ENCODE measurements around the gene UCN2.

DNA sequence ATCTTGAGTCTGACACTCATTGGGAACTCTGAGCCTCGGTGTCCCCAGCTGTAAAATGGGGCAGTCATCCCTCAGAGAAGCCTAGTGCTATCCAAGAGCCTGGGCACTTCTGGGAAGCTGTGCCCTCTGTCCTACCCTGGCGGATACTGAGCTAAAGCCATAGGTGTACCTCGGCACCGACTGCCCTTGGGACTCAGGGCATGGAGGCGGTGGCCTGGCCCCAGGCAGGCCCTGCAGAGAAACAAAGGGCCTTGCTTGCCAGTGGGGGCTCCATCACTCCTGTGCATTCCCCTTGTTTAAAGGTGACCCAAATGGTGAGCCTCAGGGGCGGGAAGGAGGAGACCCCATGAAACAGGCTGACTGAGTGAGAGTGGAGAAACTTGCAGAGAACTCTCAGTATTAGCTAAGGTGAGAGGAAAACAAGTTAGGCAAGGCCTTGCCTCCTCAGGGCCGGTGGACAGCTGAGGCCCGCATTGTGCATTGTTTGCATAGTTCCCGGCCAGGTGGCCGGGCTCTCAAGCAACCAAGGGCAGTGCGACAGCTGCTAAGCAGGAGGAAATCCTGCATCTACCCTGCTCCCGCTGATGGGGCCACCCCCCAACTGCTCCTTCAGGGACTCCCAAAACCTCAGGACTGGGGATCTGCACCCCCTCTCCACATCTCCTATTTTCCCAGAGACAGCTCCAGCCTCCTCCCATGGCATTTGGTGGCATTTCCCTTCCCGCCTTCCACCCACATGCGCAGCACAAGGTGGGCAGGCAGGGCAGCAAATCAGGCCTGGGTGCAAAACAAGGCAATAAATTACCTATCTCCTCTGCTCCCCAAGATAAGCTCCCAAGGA is 11.2 kb downstream of the UCN2 start:
- TF ChIP-seq POLR2A (IDR thresholded peaks at IDR 0.05; ENCODE audit: low read depth, low read length) (no peak), POLR2AphosphoS5 (IDR thresholded peaks at IDR 0.05; ENCODE audit: low read depth, low read length) (no peak), TAF1 (IDR thresholded peaks at IDR 0.05; ENCODE audit: low read depth, low read length) (no peak)

Measured in GM12891 (cell line).